ENCODE results near the gene GPATCH1. TPM values are rescaled to one million over a fixed set of nuclear protein-coding genes. Genes with fewer than 3 reads are reported as not detected.

The GPATCH1 gene
- total and polyA plus RNA-seq, 2 of the 8 experiments (the other 6 are each of a cell fraction or from before 2014, with no cell fraction given): 4.3 to 8.2 TPM

GRCh38 chr19:33175156-33175782 lies 94.3 kb downstream of the GPATCH1 start (continued):
- no peak for TF ChIP-seq CHD7 (IDR thresholded peaks at IDR 0.05; ENCODE audit: insufficient replicate concordance, low read length)
- no peak for TF ChIP-seq BRCA1 (IDR thresholded peaks at IDR 0.05; ENCODE audit: low read depth, low read length)
- TF ChIP-seq SIN3A (conservative IDR thresholded peaks at IDR 0.05 in 1 of 2, IDR thresholded peaks at IDR 0.05 in 1 of 2; ENCODE audit: low read depth in 1 of 2, low read length in 2 of 2): no peak
- TF ChIP-seq HDAC6 (IDR thresholded peaks at IDR 0.05; ENCODE audit: low read depth, low read length): no peak
- no peak for TF ChIP-seq JUN (IDR thresholded peaks at IDR 0.05; ENCODE audit: low read depth, low read length)
- TF ChIP-seq RNF2 (IDR thresholded peaks at IDR 0.05; ENCODE audit: borderline replicate concordance, low read depth, low read length, missing control alignments, poor library complexity, severe bottlenecking): no peak
- no peak for TF ChIP-seq POLR2A (IDR thresholded peaks at IDR 0.05; ENCODE audit: control extremely low read depth in 1 of 2, low read depth in 2 of 2, low read length in 2 of 2)
- no peak for TF ChIP-seq TEAD4 (IDR thresholded peaks at IDR 0.05; ENCODE audit: low read depth, low read length)
